DOHH2 (cell line): ENCODE results near the gene FNIP2.

Experiments
- CTCF ChIP-seq: fragments of 200-600 bp; sonication (generic); IDR thresholded peaks from one replicate; pipeline ENCODE4 v1.5.1; 2014; ENCODE audit warnings: antibody characterized with exemption, mild to moderate bottlenecking, low read depth, low read length; ENCODE audit not compliant: poor library complexity, severe bottlenecking
- EZH2phosphoT487 ChIP-seq: fragments of 200-600 bp; sonication (generic); IDR thresholded peaks from 2 replicates; pipeline ENCODE4 v1.6.1; 2017; ENCODE audit warnings: borderline replicate concordance, mild to moderate bottlenecking, antibody characterized with exemption, low read length, moderate library complexity, mixed read lengths

GRCh38 chr4:158826057-158826456, 57.2 kb downstream of the FNIP2 start:
- TF ChIP-seq CTCF: no peak
- no peak for TF ChIP-seq EZH2phosphoT487
